HEK293T (cell line): ENCODE data around the gene KCMF1.
A peak's percentile ranks its signal among the peaks of the same experiment; 100 is the strongest.

Source experiments
- CTCF ChIA-PET: fragments of 350-600 bp; formaldehyde crosslinking; extraction: SDS; loops from one replicate; lab custom pipeline; 2021; ENCODE audit warnings: antibody characterized with exemption, inconsistent platforms; lab: Yijun Ruan, JAX
- POLR2A ChIA-PET: fragments of 350-600 bp; formaldehyde crosslinking; extraction: SDS; loops from one replicate; lab custom pipeline; 2020; ENCODE audit warnings: antibody characterized with exemption, inconsistent platforms; lab: Yijun Ruan, JAX
- DNase-seq: peaks from one replicate; pipeline ENCODE4 v3.0.0; 2012; ENCODE audit warnings: mixed read lengths; ENCODE audit errors: extremely low spot score
- ARNT ChIP-seq: fragments of 450-650 bp; IDR thresholded peaks from 2 replicates; pipeline ENCODE4 v1.6.1; 2017; ENCODE audit warnings: mild to moderate bottlenecking
- BHLHE40 ChIP-seq: fragments of 450-650 bp; IDR thresholded peaks from 2 replicates; pipeline ENCODE4 v1.6.1; 2016; ENCODE audit warnings: mild to moderate bottlenecking, moderate library complexity, borderline replicate concordance
- CTBP1 ChIP-seq: fragments of 450-650 bp; IDR thresholded peaks from 2 replicates; pipeline ENCODE4 v1.6.1; 2016; ENCODE audit warnings: borderline replicate concordance
- ELF4 ChIP-seq: fragments of 450-650 bp; IDR thresholded peaks from 2 replicates; pipeline ENCODE4 v1.6.1; 2017; ENCODE audit warnings: antibody characterized with exemption
- FOXA1 ChIP-seq: fragments of 450-650 bp; IDR thresholded peaks from 2 replicates; pipeline ENCODE4 v1.6.1; 2016; ENCODE audit warnings: mild to moderate bottlenecking
- FOXK2 ChIP-seq: fragments of 450-650 bp; IDR thresholded peaks from 2 replicates; pipeline ENCODE4 v1.6.1; 2016; ENCODE audit warnings: mild to moderate bottlenecking
- FOXM1 ChIP-seq: fragments of 450-650 bp; IDR thresholded peaks from 2 replicates; pipeline ENCODE4 v1.6.1; 2017; ENCODE audit warnings: mild to moderate bottlenecking, borderline replicate concordance
- HDGF ChIP-seq: fragments of 450-650 bp; IDR thresholded peaks from 2 replicates; pipeline ENCODE4 v1.6.1; 2017; ENCODE audit warnings: antibody characterized with exemption, borderline replicate concordance
- L3MBTL2 ChIP-seq: fragments of 450-650 bp; conservative IDR thresholded peaks from 2 replicates; pipeline ENCODE4 v1.6.1; 2016; ENCODE audit warnings: mild to moderate bottlenecking
- LEF1 ChIP-seq: fragments of 450-650 bp; IDR thresholded peaks from 2 replicates; pipeline ENCODE4 v1.6.1; 2017; ENCODE audit warnings: mild to moderate bottlenecking, borderline replicate concordance
- NFRKB ChIP-seq: fragments of 450-650 bp; IDR thresholded peaks from 2 replicates; pipeline ENCODE4 v1.6.1; 2016; ENCODE audit warnings: mild to moderate bottlenecking, moderate library complexity
- PKNOX1 ChIP-seq: fragments of 450-650 bp; IDR thresholded peaks from 2 replicates; pipeline ENCODE4 v1.6.1; 2016
- SP1 ChIP-seq: fragments of 450-650 bp; IDR thresholded peaks from 2 replicates; pipeline ENCODE4 v1.6.1; 2017
- SUZ12 ChIP-seq: fragments of 450-650 bp; IDR thresholded peaks from 2 replicates; pipeline ENCODE4 v1.6.1; 2016; ENCODE audit warnings: mild to moderate bottlenecking
- TARDBP ChIP-seq: fragments of 450-650 bp; IDR thresholded peaks from 2 replicates; pipeline ENCODE4 v1.6.1; 2016
- ZNF384 ChIP-seq: fragments of 450-650 bp; IDR thresholded peaks from 2 replicates; pipeline ENCODE4 v1.6.1; 2016

Gene KCMF1

DNA sequence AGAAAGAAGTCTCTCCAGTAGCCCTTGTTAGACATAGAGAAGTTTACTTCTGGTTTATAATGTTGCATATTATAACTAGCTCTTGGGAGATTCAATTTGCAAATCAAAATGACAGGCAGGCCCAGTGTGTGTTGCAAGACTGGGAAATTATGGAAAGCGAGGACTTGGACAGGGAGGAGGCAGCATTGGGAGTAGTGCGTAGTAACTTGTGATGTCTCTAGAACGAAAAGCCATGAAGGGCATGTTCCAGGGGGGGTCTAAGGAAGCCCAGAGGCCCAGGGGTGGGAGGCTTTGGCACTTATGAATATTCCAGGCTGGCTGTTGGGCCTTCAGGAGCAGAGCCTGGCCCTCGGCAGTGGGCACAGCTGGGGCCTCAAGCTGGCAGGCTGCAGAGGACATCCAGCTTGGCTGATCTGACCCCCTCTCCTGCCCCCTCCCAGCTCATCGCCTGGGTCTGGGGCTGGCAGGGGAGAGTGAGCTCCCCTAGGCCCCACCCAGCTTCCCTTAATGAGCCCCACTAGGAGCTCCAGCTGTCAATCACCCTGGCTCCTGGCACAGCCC lies 107.0 kb downstream of the KCMF1 start:
- ChIA-PET CTCF (interaction anchor here (1.4 kb wide), 1 partner anchor 11 kb away, joined by 7 read pairs; no protein-coding TSS in a partner anchor), POLR2A (no interaction called here)
- TF ChIP-seq PKNOX1 = peak; percentile 32; the same call in 1 of the 2 replicates
- no peak for TF ChIP-seq FOXM1
- no peak for DNase-seq

- DNase-seq = no peak
- ChIA-PET CTCF (interaction anchor here (1.4 kb wide), 1 partner anchor 11 kb away, joined by 7 read pairs; no protein-coding TSS in a partner anchor), POLR2A (no interaction called here)
- TF ChIP-seq ARNT (no peak), CTBP1 (no peak)
These were observed 107.6 kb downstream of the KCMF1 start for GRCh38 chr2:85078536-85078935.

DNA sequence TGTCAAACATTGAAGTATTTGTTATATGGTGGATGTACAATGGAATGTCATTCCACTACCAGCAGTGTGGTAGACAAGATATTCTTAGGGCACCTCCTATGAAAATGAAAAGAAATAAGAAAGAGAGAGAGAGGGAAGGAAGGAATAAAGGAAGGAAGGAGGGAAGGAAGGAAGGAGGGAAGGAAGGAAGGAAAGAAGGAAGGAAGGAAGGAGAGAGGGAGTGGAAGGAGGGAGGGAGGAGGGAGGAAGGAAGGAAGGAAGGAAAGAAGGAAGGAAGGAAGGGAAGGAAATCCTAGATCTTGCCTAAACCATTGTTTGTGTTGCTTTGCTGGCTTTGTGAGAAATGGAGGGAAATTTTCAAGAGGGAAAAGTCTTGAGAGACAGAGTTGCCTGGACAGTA lies 112.1 kb downstream of the KCMF1 start:
- ChIA-PET CTCF (no interaction called here), POLR2A (no interaction called here)
- TF ChIP-seq TARDBP (no peak), ARNT (no peak), BHLHE40 (no peak), SP1 (no peak)
- DNase-seq = no peak

GRCh38 chr2:85085563-85085962 lies 114.6 kb downstream of the KCMF1 start:
- POLR2A ChIA-PET = no interaction called here
- TF ChIP-seq ARNT (no peak), ZNF384 (no peak), SP1 (no peak), NFRKB (no peak), BHLHE40 (no peak), HDGF (no peak), PKNOX1 (no peak), CTBP1 (no peak), TARDBP (no peak), FOXM1 (no peak), FOXK2 (no peak)
- DNase-seq = no peak
- CTCF ChIA-PET = interaction anchor here (1.2 to 1.3 kb wide), 2 partner anchors 19 to 213 kb away, joined by 3 read pairs; no protein-coding TSS in a partner anchor

DNA sequence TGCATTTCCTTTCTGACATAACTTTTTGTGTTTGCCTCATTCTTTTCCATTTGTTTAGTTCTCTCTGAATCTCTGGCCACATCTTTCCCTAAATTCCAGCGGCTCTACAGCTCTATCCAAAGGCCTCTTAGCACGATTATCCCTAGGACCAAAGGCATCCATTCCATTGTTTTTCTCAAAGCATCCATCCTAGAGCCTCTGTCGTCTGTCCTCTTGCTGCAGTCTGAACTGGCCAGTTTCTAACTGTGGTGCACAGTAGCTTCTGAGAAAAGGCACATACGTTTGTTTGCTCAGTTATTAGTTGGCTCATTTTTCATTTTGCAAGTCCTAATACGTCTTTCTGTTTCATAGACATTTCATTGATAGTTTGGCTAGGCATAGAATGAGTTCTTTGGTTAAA lies 116.6 kb downstream of the KCMF1 start:
- ChIA-PET CTCF (interaction anchor here (1.0 kb wide), 1 partner anchor 20 kb away, joined by 5 read pairs; no protein-coding TSS in a partner anchor), POLR2A (no interaction called here)
- no peak for DNase-seq
- TF ChIP-seq TARDBP (no peak), SP1 (no peak), LEF1 (no peak), BHLHE40 (no peak), ZNF384 (no peak), NFRKB (no peak), L3MBTL2 (no peak), FOXK2 (no peak), FOXA1 (no peak), ARNT (no peak), PKNOX1 (no peak), ELF4 (no peak), HDGF (no peak), FOXM1 (no peak), CTBP1 (no peak)

- CTCF ChIA-PET = interaction anchor here (0.8 kb wide), 1 partner anchor 210 kb away, joined by 3 read pairs; no protein-coding TSS in a partner anchor
- no peak for DNase-seq
- POLR2A ChIA-PET = no interaction called here
- TF ChIP-seq NFRKB (no peak), ZNF384 (no peak), LEF1 (no peak), BHLHE40 (no peak), CTBP1 (no peak), PKNOX1 (no peak), FOXA1 (no peak), FOXK2 (no peak), FOXM1 (no peak), HDGF (no peak), ARNT (no peak), L3MBTL2 (no peak), SP1 (no peak), TARDBP (no peak), ELF4 (no peak), SUZ12 (no peak)
These were observed 118.0 kb downstream of the KCMF1 start for GRCh38 chr2:85088921-85089320.
